ENCODE data around the gene RB1.
"Not testable (repeated sequence)": the region's sequence is repeated elsewhere in the genome, so short reads cannot be mapped to it uniquely, and the experiment has no call there.

Gene RB1

DNA sequence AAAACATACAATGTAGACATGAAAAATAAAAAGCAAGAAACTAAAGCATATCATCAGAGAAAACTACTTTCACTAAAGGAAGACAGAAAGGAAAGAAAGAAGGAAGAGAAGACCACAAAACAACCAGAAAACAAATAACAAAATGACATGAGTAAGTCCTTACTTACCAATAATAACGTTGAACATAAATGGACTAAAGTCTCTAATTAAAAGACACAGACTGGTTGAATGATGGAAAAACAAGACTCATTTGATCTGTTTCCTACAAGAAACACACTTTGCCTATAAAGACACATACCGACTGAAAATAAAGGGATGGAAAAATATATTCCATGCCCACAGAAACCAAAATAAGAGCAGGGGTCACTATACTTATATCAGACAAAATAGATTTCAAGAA, 46.0 kb downstream of the RB1 start:
- DNase-seq (ENCODE audit: low read depth), result no peak

GRCh38 chr13:48353590-48353989, 50.0 kb downstream of the RB1 start:
- no peak for DNase-seq (ENCODE audit: low read depth)

- not testable (repeated sequence) for DNase-seq (ENCODE audit: low read depth)
Measured at GRCh38 chr13:48355524-48355923, 52.0 kb downstream of the RB1 start.

GRCh38 chr13:48356750-48357149, 53.2 kb downstream of the RB1 start:
- no peak for DNase-seq (ENCODE audit: low read depth)

DNA sequence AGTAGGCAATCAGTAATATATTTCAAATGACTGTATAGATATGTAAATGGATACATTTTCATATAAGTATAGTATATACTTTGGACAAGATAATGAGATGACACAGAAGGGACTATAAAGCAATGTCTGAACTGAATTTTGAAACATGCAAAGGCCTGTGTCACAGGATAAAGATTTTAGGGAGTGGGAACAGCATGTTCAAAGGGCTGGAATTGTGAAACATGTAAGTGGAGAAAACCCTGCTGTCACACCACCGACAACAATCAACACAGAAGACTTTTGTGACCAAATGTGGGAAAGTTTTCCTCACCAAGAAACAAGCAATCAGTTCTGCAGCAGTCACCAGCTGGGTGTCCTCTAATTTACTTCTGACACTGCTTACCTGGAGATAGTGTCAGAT, 66.4 kb downstream of the RB1 start:
- DNase-seq (ENCODE audit: low read depth), result no peak

DNA sequence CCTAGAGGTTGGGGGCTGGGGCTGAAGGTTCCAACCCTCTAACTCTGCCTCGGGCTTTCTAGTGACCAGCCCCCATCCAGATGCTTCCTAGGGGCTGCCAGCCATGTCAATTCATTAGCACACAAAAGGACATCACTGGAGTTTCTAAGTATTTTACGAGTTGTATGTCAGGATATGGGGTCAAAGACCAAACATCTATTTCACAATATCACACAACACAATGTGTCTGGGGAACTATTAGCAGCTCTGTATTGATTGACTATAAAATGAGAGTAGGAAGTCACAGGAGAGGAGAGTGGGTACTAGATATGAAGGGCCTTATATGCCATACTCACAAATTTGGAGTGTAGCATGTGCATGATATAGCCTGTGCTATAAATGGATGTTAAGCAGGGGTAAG, 67.3 kb downstream of the RB1 start:
- DNase-seq (ENCODE audit: low read depth), result no peak

DNA sequence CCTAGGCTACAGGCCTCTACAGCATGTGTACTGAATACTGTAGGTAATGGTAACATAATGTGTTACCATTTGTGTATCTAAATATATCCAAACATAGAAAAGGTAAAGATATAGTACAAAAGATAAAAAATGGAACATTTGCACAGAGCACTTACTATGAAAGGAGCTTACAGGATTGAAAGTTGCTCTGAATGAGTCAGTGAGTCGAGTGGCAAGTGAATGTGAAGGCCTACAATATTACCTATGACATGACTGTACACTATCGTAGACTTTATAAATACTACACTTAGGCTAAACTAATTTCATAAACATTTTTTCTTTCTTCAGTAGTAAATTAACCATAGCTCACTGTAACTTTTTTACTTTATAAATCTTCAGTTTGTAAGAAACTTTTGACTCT, 74.3 kb downstream of the RB1 start:
- DNase-seq (ENCODE audit: low read depth), result no peak

GRCh38 chr13:48380581-48380980, 77.0 kb downstream of the RB1 start:
- no peak for DNase-seq (ENCODE audit: low read depth)

DNA sequence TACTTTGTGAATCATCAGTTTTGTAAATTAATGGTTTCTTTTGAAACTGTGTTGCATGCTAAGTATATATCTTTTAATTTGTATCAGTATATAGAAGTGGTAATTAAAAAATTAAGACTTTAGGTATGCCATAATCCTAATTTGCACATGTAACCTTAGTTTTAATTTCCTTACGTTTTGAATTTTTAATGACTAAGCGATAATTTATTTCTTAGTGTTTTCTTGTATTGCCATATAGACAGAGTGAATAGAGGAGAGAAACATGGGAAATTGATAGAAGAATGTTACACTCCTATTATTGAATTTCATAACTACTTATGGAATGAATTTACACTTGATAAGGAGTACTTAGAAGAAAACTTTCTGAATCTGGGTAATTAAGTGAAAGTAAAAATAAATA, 79.8 kb downstream of the RB1 start:
- no peak for DNase-seq (ENCODE audit: low read depth)

DNA sequence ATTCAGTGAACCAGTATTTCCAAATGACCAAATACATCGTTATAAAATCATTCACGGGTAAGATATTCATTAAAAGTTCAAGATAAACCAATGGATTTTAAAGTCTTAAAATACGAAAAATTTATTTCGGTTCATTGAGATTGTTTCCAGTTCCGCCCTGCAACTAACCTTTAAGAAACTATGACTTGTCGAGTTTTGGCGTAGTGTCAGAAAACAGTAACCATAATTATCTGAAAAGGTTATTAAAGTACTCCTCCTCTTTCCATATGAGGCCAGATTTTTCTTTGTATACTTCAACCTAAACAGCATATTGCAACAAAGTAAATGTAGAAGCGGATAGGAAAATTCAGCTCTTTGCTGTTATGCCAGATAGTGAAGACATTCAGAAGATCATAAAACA, 83.3 kb downstream of the RB1 start:
- DNase-seq (ENCODE audit: low read depth), result no peak

- DNase-seq (ENCODE audit: low read depth), result no peak
Measured at GRCh38 chr13:48391257-48391656, 87.7 kb downstream of the RB1 start.

DNA sequence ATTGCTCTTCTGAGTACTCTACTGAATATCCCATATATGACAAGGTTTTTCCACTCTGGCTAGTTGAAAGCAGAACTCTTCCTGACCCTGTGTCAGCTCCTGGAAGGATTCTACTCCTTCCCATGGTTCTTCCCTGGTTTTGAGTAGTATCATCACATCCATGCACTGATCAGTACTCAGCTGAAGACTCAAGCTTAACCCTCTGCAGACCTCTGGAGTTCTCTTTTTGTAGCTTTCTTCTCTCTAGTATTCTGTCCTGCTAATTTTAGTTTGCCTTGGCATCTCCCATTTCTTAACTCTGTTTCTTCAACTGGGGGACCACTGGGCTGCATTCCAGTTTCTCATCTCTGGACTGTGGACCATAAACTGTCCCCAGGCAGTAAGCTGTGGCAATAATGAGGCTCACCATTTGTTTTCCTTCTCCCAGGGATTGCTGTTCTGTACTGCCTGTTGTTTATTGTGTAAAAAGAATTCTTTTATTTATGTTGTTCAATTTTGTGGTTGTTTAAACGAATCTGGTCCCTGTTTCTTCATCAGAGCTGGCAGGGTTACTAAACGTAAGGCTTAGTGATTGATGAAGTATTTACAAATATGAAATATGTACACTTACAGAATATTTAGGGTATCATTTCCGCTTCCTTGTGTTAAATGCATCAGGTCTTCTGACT, 89.6 kb downstream of the RB1 start:
- DNase-seq (ENCODE audit: low read depth), result no peak

GRCh38 chr13:48393698-48394085, 90.1 kb downstream of the RB1 start:
- peak; percentile 29 for DNase-seq (ENCODE audit: low read depth)

DNA sequence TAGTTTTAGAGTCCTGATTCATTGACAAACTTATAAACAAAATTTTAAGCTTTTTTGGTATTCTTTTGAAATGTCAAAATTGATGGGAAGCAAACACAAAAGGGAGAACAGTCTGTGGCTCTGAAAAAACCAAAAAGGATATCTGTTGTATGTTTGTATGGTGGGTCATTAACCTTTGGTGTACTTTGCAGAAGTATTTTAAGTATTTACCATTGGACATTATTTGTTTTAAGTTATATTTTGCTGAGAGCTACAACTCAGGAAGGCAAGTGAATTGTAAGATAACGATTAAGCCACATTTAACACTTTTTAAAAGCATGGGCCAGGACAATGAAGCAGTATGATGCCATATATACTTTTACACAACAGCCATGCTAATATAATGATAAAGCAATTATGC, 94.2 kb downstream of the RB1 start:
- DNase-seq (ENCODE audit: low read depth), result no peak

GRCh38 chr13:48398450-48399095, 95.0 kb downstream of the RB1 start:
- peak; percentile 17 for DNase-seq (ENCODE audit: low read depth)

- peak; percentile 24 for DNase-seq (ENCODE audit: low read depth)
Measured at GRCh38 chr13:48400090-48400694, 96.6 kb downstream of the RB1 start.

- DNase-seq (ENCODE audit: low read depth), result peak; percentile 70
Measured at GRCh38 chr13:48400850-48401291, 97.3 kb downstream of the RB1 start.

- no peak for DNase-seq (ENCODE audit: low read depth)
Measured at GRCh38 chr13:48401480-48401879, 97.9 kb downstream of the RB1 start.

DNA sequence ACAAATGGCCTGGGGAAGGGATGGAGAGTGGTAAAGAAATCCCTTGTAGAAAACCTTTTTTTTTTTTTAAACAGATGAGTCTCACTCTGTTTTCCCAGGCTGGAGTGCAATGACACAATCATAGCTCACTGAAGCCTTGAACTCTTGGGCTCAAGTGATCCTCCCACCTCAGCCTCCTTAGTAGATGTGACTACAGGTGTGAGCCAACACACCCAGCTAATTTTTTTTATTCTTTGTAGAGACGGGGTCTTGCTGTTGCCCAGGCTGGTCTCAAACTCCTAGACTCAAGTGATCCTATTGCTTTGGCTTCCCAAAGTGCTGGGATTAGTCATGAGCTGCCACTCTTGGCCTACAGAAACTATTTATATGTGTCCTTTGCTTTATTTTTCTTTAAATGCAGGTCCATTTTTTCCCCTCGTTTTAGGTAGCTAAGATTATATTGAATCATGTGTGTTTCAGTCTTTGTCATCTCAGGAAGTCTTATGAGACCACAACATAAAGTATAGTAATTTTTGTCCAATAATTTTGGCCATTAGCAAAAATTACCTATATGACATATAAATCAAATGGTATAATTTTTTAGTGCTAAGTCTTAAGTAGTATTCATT, 98.9 kb downstream of the RB1 start:
- DNase-seq (ENCODE audit: low read depth), result peak; percentile 8

DNA sequence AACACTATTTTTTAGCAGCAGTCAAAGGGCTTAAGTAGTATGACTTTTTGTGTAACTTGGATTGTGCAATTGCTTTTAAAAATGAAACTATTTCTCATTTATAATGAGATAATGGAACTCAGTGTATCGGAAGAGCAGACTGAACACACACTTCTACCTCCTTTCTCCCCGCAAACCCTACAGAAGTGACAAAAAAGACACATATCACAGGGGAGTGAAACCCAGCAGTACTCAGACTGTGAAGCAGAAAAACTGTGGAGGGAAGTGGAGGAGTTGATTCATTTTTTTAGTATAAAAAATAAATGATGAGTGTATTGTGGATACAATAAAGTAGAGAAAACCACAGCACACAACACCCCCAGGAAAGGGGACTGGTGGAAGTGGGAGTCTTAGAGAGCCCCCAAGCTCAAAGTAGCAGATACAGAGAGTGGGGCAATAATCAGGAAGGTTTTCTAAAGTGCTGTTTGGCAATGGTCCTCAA, 99.6 kb downstream of the RB1 start:
- peak; percentile 72 for DNase-seq (ENCODE audit: low read depth)

DNA sequence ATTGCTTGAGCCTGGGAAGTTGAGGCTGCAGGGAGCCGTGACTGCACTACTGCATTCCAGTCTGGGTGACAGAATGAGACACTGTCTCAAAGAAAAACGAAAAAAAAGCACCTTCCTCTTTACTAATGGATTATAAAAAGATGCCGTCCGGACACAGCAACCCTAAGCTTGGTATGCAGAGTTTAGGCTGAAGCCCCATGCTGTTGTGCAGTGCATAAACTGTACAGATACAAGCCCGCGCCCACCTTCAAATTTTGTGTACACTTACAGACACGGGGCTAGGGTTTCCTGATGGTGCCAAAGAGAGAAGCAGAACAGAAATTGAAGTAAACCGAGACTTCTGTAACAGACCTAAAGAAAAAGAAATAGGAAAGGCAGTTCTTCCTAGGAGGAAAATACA, 100.4 kb downstream of the RB1 start:
- DNase-seq (ENCODE audit: low read depth), result no peak

GRCh38 chr13:48404952-48405351, 101.4 kb downstream of the RB1 start:
- DNase-seq (ENCODE audit: low read depth), result no peak

GRCh38 chr13:48405875-48406274, 102.3 kb downstream of the RB1 start:
- DNase-seq (ENCODE audit: low read depth), result peak; percentile 10
